ENCODE results near the gene CDIP1.

The CDIP1 gene

DNA sequence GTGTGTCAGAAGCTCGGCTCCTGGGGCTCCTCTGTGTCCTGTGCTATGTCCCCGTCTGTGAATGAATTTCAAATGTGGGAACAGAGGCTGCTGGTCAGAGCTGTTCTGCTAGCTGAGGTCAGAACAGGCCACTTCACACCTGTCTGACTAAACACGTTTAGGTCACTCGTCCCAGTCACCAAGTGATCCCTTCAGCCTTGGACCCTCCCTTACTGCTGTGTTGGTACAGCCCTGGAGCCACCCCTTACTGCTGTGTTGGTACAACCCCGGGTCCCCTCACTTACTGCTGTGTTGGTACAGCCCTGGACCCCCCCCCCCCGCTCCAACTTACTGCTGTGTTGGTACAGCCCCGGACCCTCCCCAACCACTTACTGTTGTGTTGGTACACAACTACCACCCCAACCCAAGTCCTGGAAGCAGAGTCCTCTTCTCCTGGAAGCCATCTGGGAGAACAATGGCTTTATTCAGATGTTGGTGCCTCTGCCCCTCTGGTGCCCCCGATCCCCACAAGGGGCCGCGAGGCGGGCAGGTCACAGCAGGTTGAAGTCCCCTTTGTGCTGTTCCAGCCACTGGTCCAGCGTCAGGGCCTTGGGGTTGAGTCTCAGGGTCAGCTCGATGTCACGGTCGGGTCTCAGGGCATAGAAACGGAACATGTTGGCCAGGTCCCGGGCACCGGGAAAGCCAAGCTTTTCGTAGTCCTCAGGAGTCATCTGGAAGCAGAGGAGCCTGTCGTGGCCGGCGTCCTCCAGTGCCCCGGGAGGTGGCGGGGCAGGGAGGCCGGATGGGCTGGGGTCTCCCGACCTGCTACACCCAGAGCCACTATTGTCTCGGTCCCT lies 77.1 kb downstream of the CDIP1 start:
- DNase-seq (ENCODE audit: low read depth) = no peak
- TF ChIP-seq, protein P1, sequence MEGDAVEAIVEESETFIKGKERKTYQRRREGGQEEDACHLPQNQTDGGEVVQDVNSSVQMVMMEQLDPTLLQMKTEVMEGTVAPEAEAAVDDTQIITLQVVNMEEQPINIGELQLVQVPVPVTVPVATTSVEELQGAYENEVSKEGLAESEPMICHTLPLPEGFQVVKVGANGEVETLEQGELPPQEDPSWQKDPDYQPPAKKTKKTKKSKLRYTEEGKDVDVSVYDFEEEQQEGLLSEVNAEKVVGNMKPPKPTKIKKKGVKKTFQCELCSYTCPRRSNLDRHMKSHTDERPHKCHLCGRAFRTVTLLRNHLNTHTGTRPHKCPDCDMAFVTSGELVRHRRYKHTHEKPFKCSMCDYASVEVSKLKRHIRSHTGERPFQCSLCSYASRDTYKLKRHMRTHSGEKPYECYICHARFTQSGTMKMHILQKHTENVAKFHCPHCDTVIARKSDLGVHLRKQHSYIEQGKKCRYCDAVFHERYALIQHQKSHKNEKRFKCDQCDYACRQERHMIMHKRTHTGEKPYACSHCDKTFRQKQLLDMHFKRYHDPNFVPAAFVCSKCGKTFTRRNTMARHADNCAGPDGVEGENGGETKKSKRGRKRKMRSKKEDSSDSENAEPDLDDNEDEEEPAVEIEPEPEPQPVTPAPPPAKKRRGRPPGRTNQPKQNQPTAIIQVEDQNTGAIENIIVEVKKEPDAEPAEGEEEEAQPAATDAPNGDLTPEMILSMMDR (IDR thresholded peaks at IDR 0.05; ENCODE audit: insufficient read depth, low read depth, low read length, missing control alignments) = no peak

DNA sequence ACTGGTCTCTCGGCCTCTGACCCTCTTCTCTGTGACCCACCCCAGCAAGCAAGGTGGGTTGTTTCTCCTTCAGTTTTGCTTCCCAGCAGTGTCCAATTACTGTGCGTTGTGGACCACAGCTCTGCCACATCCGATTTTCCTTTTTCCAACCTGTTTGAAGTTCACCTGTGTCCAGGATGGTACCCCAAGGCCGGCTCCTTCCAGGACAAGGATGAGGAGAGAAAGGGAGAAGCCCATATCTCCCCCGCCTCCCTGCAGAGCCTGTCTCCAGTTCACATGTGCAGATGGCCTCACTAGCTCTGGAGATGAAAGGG lies 77.7 kb downstream of the CDIP1 start:
- TF ChIP-seq, protein P1 (IDR thresholded peaks at IDR 0.05; ENCODE audit: insufficient read depth, low read depth, low read length, missing control alignments) = no peak

More for the DNA sequence above, 77.1 kb downstream of the CDIP1 start:
- H3K4me3 ChIP-seq (ENCODE audit: low read length) = no peak overlapping the region

More for the DNA sequence above, 77.7 kb downstream of the CDIP1 start:
- H3K4me3 ChIP-seq (ENCODE audit: low read length) = no peak overlapping the region
- DNase-seq (ENCODE audit: low read depth) = no peak

All from epithelial cell of esophagus (primary cell).